Naive thymus-derived CD4-positive, alpha-beta T cell (primary cell): ENCODE results near the gene ANKRD44. TPM values are rescaled to one million over a fixed set of nuclear protein-coding genes. Genes with fewer than 3 reads are reported as not detected.

Experiments used
- ATAC-seq: fragments of 150-1000 bp; cut with Tn5 transposase; 2 replicates; pipeline ENCODE4 v1.10.0; 2021; ENCODE audit warnings: mild to moderate bottlenecking, moderate library complexity
- CTCF ChIA-PET: fragments of 350-600 bp; sonication (Branson Sonifier 250); formaldehyde crosslinking; loops from one replicate; lab custom pipeline; 2021; ENCODE audit warnings: antibody characterized with exemption; lab: Charles Lee
- POLR2A ChIA-PET: fragments of 350-600 bp; sonication (Branson Sonifier 250); formaldehyde crosslinking; loops from one replicate; lab custom pipeline; 2021; ENCODE audit warnings: antibody characterized with exemption, inconsistent platforms; lab: Charles Lee
- DNase-seq, 9 donors: peaks; one replicate each; pipeline versions ENCODE4 v3.0.0 to v3.0.0-alpha.2; 2020 to 2022; ENCODE audit warnings: mixed read lengths in 1 of 9
- H3K27ac ChIP-seq: one replicate; pipeline ENCODE4 v1.7.0; 2013; ENCODE audit warnings: mild to moderate bottlenecking, low read depth, low read length, moderate library complexity
- H3K27me3 ChIP-seq, 2 donors: one replicate each; pipeline ENCODE4 v1.7.0; 2013; ENCODE audit warnings: low read length in 2 of 2, mild to moderate bottlenecking in 2 of 2, moderate library complexity in 2 of 2; ENCODE audit not compliant: control insufficient read depth in 2 of 2, insufficient read depth in 2 of 2
- H3K36me3 ChIP-seq, 3 experiments: 1 replicate in 2 of 3; 2 replicates in 1 of 3; pipeline ENCODE4 v1.7.0; 2013; ENCODE audit warnings: low read length in 3 of 3, mild to moderate bottlenecking in 3 of 3, moderate library complexity in 1 of 3; ENCODE audit not compliant: insufficient read depth in 3 of 3, control insufficient read depth in 2 of 3
- H3K4me1 ChIP-seq, 2 donors: one replicate each; pipeline ENCODE4 v1.7.0; 2013; ENCODE audit warnings: low read length in 2 of 2, mild to moderate bottlenecking in 2 of 2, moderate library complexity in 1 of 2; ENCODE audit not compliant: control insufficient read depth in 2 of 2, insufficient read depth in 2 of 2
- H3K4me3 ChIP-seq: 2 replicates; pipeline ENCODE4 v1.7.0; 2013; ENCODE audit warnings: mild to moderate bottlenecking, low read length
- H3K9me3 ChIP-seq, 3 experiments: 1 replicate in 2 of 3; 2 replicates in 1 of 3; pipeline ENCODE4 v1.7.0; 2013; ENCODE audit warnings: low read length in 3 of 3; ENCODE audit not compliant: control insufficient read depth in 2 of 3
- H3K27ac Mint-ChIP-seq, 9 donors: one replicate each; pipeline ENCODE4 v1.8.0; 2020 to 2022; ENCODE audit warnings: mixed read lengths in 9 of 9, mild to moderate bottlenecking in 8 of 9, moderate library complexity in 5 of 9, inconsistent platforms in 2 of 9
- H3K27me3 Mint-ChIP-seq, 5 donors: one replicate each; pipeline ENCODE4 v1.8.0; 2021 to 2022; ENCODE audit warnings: mixed read lengths in 5 of 5, mild to moderate bottlenecking in 1 of 5
- H3K36me3 Mint-ChIP-seq, 5 donors: one replicate each; pipeline ENCODE4 v1.8.0; 2020 to 2022; ENCODE audit warnings: mixed read lengths in 5 of 5, mild to moderate bottlenecking in 3 of 5, inconsistent platforms in 1 of 5
- H3K4me1 Mint-ChIP-seq, 7 donors: one replicate each; pipeline ENCODE4 v1.8.0; 2020 to 2022; ENCODE audit warnings: mixed read lengths in 7 of 7, mild to moderate bottlenecking in 3 of 7, inconsistent platforms in 1 of 7
- H3K4me3 Mint-ChIP-seq, 10 donors: one replicate each; pipeline ENCODE4 v1.8.0; 2020 to 2022; ENCODE audit warnings: mild to moderate bottlenecking in 10 of 10, mixed read lengths in 10 of 10, moderate library complexity in 6 of 10, inconsistent platforms in 2 of 10
- H3K9me3 Mint-ChIP-seq, 11 donors: one replicate each; pipeline ENCODE4 v1.8.0; 2020 to 2022; ENCODE audit warnings: mixed read lengths in 11 of 11, mild to moderate bottlenecking in 4 of 11, inconsistent platforms in 1 of 11, moderate library complexity in 1 of 11
- intact Hi-C, 2 donors: fragments of 100-400 bp; cut with micrococcal nuclease; formaldehyde crosslinking; loops; one replicate each; pipeline ENCODE4 v1.15.1; 2023
- polyA plus RNA-seq, 2 donors: library from polyadenylated mRNA; unstranded; fragments of 300-500 nt; fragmentation: Illumina TruSeq; gene quantifications; one replicate each; pipeline ENCODE4 v1.2.3, GENCODE V29; 2021
- total RNA-seq, 6 experiments: library from RNA in 5 of 6; stranded (reverse) in 5 of 6; gene quantifications; 1 replicate in 5 of 6; 2 replicates in 1 of 6; pipeline ENCODE4 v1.2.3 and lab custom pipeline; 2021 to 2026

ANKRD44 gene
- total and polyA plus RNA-seq, 7 experiments from 2014 or later, result 88.6 to 296 (median 235) TPM

- H3K27ac ChIP-seq, result peak overlapping the region; percentile 63
- ChIA-PET POLR2A (interaction anchor here (11.5 kb wide), 1 partner anchor 37 kb away, joined by 90 read pairs; the partner anchor contains the start of gene ANKRD44), CTCF (interaction anchor here (0.6 to 0.9 kb wide), 2 partner anchors 17 to 160 kb away, joined by 3 read pairs; no protein-coding TSS in a partner anchor)
- no peak overlapping the region for H3K4me3 ChIP-seq
- DNase-seq, result no peak
- ATAC-seq, result no peak
- Mint-ChIP-seq H3K9me3 (no peaks in the 10 kb centered on the region), H3K36me3 (peaks cover 0 to 22% (median 13%) of the 10 kb centered on the region in 5 donors), H3K27me3 (no peaks in the 10 kb centered on the region), H3K4me3 (peak overlapping the region in 8 of 10 donors; percentile 1 to 85 (median 51)), H3K4me1 (peaks cover 63 to 98% (median 91%) of the 10 kb centered on the region in 7 donors), H3K27ac (peak overlapping the region; percentile 76 to 96 (median 85))
- no peaks in the 10 kb centered on the region for H3K9me3 ChIP-seq
- intact Hi-C loops, result no loop called here
- peaks cover 70 to 74% of the 10 kb centered on the region in 2 donors for H3K4me1 ChIP-seq
- H3K36me3 ChIP-seq, result no peaks in the 10 kb centered on the region
- no peaks in the 10 kb centered on the region for H3K27me3 ChIP-seq
These were observed 40.0 kb downstream of the ANKRD44 start for GRCh38 chr2:197270601-197271000.

DNA sequence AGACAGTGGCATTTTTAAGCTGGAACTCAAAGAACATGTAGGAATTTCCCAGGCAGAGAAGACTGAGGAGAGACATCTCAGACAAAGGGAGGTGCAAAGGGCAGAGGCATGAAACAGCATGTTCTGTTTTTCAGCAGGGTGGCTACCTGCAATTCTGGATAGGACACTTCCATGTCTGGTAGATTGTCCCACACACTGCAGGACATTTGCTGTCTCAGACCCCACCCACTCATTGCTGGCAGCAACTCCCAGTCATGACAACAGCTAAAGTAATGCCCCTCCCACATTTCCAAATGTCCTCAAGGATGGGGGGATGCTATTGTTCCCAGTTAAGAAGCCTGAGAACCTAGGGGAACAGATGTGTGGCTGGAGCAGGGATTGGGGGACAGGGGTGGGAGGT, 40.8 kb downstream of the ANKRD44 start:
- ATAC-seq (no peak), DNase-seq (no peak)
- ChIA-PET CTCF (interaction anchor here (0.9 to 1.1 kb wide), 2 partner anchors 8 to 18 kb away, joined by 3 to 4 read pairs; no protein-coding TSS in a partner anchor), POLR2A (interaction anchor here (0.6 to 11.5 kb wide), 8 partner anchors 8 to 162 kb away, joined by 3 to 90 read pairs (median 5); partner anchors contain the start of gene ANKRD44)
- no peaks in the 10 kb centered on the region for H3K9me3 Mint-ChIP-seq
- H3K36me3 ChIP-seq, result no peaks in the 10 kb centered on the region
- H3K27me3 Mint-ChIP-seq, result no peaks in the 10 kb centered on the region
- H3K27me3 ChIP-seq, result no peaks in the 10 kb centered on the region
- peak overlapping the region; percentile 63 for H3K27ac ChIP-seq
- no peak overlapping the region for H3K4me3 ChIP-seq
- no peaks in the 10 kb centered on the region for H3K9me3 ChIP-seq
- intact Hi-C loops, result loop anchor here in 1 of 2 donors (1.0 kb wide), 1 partner anchor 8 kb away; no protein-coding TSS in a partner anchor
- peaks cover 75 to 82% of the 10 kb centered on the region in 2 donors for H3K4me1 ChIP-seq
- H3K4me3 Mint-ChIP-seq, result peak overlapping the region; percentile 0 to 85 (median 54)
- peaks cover 0 to 19% (median 10%) of the 10 kb centered on the region in 5 donors for H3K36me3 Mint-ChIP-seq
- peaks cover 60 to 100% (median 93%) of the 10 kb centered on the region in 7 donors for H3K4me1 Mint-ChIP-seq
- H3K27ac Mint-ChIP-seq, result peak overlapping the region; percentile 76 to 96 (median 85)

GRCh38 chr2:197268786-197269584, 41.6 kb downstream of the ANKRD44 start:
- Mint-ChIP-seq H3K36me3 (peaks cover 0 to 15% (median 6%) of the 10 kb centered on the region in 5 donors), H3K27me3 (no peaks in the 10 kb centered on the region), H3K4me1 (peaks cover 60 to 100% (median 92%) of the 10 kb centered on the region in 7 donors), H3K27ac (peak overlapping the region; percentile 76 to 96 (median 85)), H3K9me3 (no peaks in the 10 kb centered on the region), H3K4me3 (peak overlapping the region; percentile 1 to 85 (median 58))
- intact Hi-C loops, result loop anchor here in 1 of 2 donors (1.0 kb wide), 1 partner anchor 9 kb away; no protein-coding TSS in a partner anchor
- ATAC-seq (peak; percentile 73), DNase-seq (peak in 2 of 9 donors; percentile 42 to 61)
- Histone ChIP-seq H3K27me3 (no peaks in the 10 kb centered on the region), H3K4me1 (peaks cover 76 to 82% of the 10 kb centered on the region in 2 donors), H3K27ac (peak overlapping the region; percentile 63), H3K4me3 (no peak overlapping the region), H3K9me3 (no peaks in the 10 kb centered on the region), H3K36me3 (no peaks in the 10 kb centered on the region)
- CTCF ChIA-PET, result interaction anchor here (1.1 kb wide), 1 partner anchor 8 kb away, joined by 4 read pairs; no protein-coding TSS in a partner anchor
- POLR2A ChIA-PET, result interaction anchor here (0.8 to 11.5 kb wide), 9 partner anchors 9 to 70 kb away, joined by 3 to 90 read pairs (median 4); partner anchors contain the start of gene ANKRD44

DNA sequence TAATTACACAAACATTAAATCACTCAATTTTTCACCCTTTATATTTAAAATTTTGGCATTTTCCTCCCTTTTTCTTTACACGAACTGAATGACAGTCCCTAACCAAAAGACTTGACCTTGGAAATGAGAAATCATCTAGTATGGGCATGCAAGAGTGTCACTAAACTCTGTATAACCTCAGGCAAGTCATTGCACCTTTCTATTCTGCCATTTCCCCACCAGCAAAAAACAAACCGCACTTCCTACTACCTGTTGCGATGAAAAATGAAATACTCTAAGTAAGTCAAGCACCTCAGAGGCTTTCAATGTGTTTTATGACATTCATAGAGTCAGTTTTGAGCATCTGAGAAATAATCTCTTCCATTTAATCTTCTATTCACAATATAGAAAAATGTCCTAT, 44.1 kb downstream of the ANKRD44 start:
- DNase-seq (peak in 7 of 9 donors; percentile 38 to 65 (median 56)), ATAC-seq (peak; percentile 75)
- intact Hi-C loops, result loop anchor here (1.0 to 2.0 kb wide), 4 partner anchors 10 to 67 kb away; no protein-coding TSS in a partner anchor
- ChIA-PET CTCF (interaction anchor here (0.6 to 1.0 kb wide), 3 partner anchors 27 to 75 kb away, joined by 3 read pairs; no protein-coding TSS in a partner anchor), POLR2A (interaction anchor here (0.8 to 11.5 kb wide), 6 partner anchors 10 to 41 kb away, joined by 3 to 90 read pairs (median 8); partner anchors contain the start of gene ANKRD44)
- H3K36me3 Mint-ChIP-seq, result peaks cover 3 to 21% (median 9%) of the 10 kb centered on the region in 5 donors
- peaks cover 93 to 96% of the 10 kb centered on the region in 2 donors for H3K4me1 ChIP-seq
- peak overlapping the region; percentile 8 for H3K4me3 ChIP-seq
- peaks cover 74 to 99% (median 94%) of the 10 kb centered on the region in 7 donors for H3K4me1 Mint-ChIP-seq
- H3K27me3 ChIP-seq, result no peaks in the 10 kb centered on the region
- peak overlapping the region; percentile 63 for H3K27ac ChIP-seq
- H3K27ac Mint-ChIP-seq, result peak overlapping the region; percentile 77 to 96 (median 86)
- no peaks in the 10 kb centered on the region for H3K9me3 Mint-ChIP-seq
- H3K9me3 ChIP-seq, result no peaks in the 10 kb centered on the region
- no peaks in the 10 kb centered on the region for H3K27me3 Mint-ChIP-seq
- no peaks in the 10 kb centered on the region for H3K36me3 ChIP-seq
- peak overlapping the region; percentile 0 to 86 (median 78) for H3K4me3 Mint-ChIP-seq

- ChIA-PET CTCF (interaction anchor here (0.6 to 1.0 kb wide), 2 partner anchors 27 to 74 kb away, joined by 3 read pairs; no protein-coding TSS in a partner anchor), POLR2A (interaction anchor here (0.6 to 11.5 kb wide), 6 partner anchors 10 to 47 kb away, joined by 3 to 90 read pairs (median 8); partner anchors contain the start of gene ANKRD44)
- Mint-ChIP-seq H3K4me3 (peak overlapping the region; percentile 46 to 86 (median 78)), H3K27me3 (no peaks in the 10 kb centered on the region), H3K27ac (peak overlapping the region; percentile 83 to 96 (median 90)), H3K9me3 (no peaks in the 10 kb centered on the region), H3K4me1 (peaks cover 76 to 98% (median 93%) of the 10 kb centered on the region in 7 donors), H3K36me3 (peaks cover 3 to 21% (median 9%) of the 10 kb centered on the region in 5 donors)
- peak overlapping the region; percentile 8 for H3K4me3 ChIP-seq
- intact Hi-C loops, result loop anchor here (1.0 to 2.0 kb wide), 5 partner anchors 10 to 67 kb away; no protein-coding TSS in a partner anchor
- H3K27ac ChIP-seq, result peak overlapping the region; percentile 63
- no peaks in the 10 kb centered on the region for H3K27me3 ChIP-seq
- DNase-seq (no peak), ATAC-seq (no peak)
- peaks cover 89 to 95% of the 10 kb centered on the region in 2 donors for H3K4me1 ChIP-seq
- no peaks in the 10 kb centered on the region for H3K36me3 ChIP-seq
- H3K9me3 ChIP-seq, result no peaks in the 10 kb centered on the region
These were observed 44.7 kb downstream of the ANKRD44 start for GRCh38 chr2:197265924-197266323.
